GM19467 (cell line): ENCODE data around the gene FHIT.
A peak's percentile ranks its signal among the peaks of the same experiment; 100 is the strongest.

Experiments
- ATAC-seq: cut with Tn5 transposase; IDR thresholded peaks from one replicate; pipeline ENCODE4 v1.9.1; 2021; ENCODE audit warnings: mild to moderate bottlenecking, moderate library complexity; ENCODE audit not compliant: unreplicated experiment

The FHIT gene

DNA sequence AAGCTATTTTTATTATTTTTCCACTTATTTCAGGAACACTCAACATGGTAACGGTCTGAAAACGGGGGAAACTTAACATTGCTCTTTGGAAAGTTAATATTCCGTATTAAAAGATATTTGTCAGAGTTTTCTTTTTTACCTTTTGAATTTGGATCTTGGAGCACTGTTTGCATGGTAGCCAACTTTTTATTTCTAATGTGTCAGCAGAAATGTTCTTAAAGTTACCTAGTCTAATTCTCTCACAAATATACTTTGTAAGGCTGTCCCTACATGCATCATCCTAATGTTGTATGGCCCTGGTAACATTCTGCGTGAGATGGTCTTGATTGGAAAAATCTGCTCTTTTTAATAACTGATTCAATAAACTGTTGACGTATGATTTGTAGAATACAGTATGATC, 719.5 kb downstream of the FHIT start:
- ATAC-seq, result no peak

- ATAC-seq, result peak; percentile 68
Measured at GRCh38 chr3:60528651-60529050, 722.6 kb downstream of the FHIT start.

DNA sequence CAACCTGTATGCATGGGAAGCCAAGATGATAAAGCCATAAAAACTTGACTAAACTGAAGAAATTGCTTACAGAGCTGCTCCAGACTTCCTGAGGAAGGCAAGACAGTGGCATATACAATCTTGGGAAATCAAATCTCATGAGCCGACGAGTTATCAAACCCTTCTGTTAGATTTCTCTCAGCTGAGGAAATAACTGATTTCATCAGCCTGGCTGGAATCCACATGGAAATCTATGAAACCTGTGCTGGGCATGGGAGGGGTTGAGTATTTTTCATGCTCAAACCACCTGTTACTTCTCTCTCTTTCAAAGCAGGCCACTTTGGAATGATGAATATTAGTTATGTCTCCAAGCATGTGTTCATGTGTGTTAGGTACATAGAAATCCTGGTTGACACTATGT, 727.7 kb downstream of the FHIT start:
- no peak for ATAC-seq

- ATAC-seq, result no peak
Measured at GRCh38 chr3:60517134-60517533, 734.1 kb downstream of the FHIT start.

DNA sequence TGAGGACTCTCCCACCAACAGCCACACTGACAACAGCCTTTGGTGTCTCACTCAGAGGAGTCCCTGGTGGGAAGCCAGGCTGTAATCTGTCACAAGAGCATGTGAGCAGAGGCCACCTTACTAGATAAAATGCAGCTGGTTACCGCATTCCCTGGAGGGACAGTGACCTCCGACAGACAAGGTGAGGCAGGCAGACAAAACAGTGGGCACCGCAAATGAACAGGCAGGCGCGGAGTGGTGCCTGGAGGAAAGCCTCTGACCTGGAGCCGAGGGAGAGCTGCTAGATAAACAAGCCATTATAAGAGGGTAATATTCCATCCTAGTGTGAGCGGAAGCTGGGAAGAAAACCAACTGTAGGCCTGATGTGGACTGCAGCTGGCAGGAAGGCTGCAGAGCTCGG, 736.4 kb downstream of the FHIT start:
- no peak for ATAC-seq

DNA sequence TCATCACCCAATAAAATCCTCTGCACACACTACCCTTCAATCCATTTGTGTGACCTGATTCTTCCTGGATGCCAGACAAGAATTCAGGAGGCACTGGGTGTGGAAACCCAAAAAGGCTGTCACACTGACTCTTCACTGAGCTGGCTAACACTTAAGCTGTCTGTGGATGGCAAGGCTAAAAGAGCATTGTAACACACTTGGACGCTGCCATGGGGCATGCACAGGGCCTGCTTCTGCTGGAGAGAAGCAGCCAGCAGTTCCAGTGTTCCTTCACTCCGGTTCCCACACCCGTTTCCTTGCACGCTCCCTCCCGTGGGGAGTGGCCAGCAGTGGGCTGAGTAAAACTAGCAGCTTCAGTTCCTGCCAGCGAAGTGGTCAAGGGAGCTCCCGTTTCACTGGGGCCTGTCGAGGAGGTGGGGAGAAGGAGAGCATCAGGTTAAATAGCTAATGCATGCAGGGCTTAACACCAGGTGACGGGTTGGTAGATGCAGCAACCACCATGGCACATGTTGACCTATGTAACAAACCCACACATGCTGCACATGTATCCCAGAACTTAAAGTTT, 737.1 kb downstream of the FHIT start:
- no peak for ATAC-seq

DNA sequence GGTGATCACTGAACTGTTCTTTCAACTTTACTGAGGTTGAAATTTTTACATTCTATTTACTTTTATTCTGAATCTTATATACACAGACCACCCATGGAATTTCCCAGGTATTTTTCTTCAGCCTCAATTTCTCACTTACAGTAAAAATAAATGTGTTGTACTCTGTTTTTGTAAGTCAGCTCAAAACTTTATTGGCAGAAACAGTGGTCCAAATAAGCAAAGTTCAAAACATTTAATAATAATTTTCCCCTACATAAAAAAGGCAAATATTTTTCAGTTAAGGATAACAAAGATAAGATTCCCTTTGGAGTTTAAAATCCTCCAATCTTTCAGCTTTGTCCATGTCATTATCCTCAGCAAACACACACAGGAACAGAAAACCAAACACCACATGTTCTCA, 738.0 kb downstream of the FHIT start:
- no peak for ATAC-seq

DNA sequence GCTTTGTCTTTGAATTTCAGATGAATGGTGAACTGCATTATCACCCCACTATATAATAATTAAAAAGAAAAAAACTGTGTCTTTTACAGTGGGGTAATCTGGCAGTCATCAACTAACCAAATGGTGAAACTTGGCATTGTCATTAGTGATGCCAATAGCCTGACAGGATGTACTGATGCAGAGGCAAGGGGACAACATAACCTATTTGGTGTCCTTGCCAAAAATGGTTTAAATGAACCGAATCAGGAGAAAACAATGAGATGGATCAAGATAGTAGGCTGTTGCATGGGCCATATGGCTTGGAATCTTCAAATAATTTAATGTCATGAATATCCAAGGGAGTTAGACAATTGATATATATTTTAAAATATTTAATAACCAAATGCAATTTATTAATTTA, 738.7 kb downstream of the FHIT start:
- ATAC-seq, result no peak

- ATAC-seq, result no peak
Measured at GRCh38 chr3:60509471-60509870, 741.8 kb downstream of the FHIT start.

- no peak for ATAC-seq
Measured at GRCh38 chr3:60504827-60505457, 746.3 kb downstream of the FHIT start.

GRCh38 chr3:60501314-60501713, 749.9 kb downstream of the FHIT start:
- no peak for ATAC-seq

DNA sequence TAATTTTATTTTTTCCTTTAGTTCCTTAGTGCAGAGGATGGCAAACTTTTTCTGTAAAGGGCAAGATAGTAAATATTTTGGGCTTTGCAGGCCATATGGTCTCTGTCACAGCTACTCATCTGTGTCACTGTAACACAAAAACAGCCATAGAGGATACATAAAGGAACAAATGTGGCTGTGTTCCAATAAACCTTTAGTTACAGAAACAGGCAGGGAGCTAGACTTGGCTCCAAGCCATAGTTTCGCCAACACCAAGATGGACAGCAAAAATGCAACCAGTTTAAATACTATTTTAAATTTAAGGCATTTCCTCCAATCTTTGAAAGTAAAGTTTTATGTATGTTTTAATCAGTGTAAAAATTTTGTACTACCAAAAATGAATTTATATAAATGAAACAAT, 753.4 kb downstream of the FHIT start:
- no peak for ATAC-seq

DNA sequence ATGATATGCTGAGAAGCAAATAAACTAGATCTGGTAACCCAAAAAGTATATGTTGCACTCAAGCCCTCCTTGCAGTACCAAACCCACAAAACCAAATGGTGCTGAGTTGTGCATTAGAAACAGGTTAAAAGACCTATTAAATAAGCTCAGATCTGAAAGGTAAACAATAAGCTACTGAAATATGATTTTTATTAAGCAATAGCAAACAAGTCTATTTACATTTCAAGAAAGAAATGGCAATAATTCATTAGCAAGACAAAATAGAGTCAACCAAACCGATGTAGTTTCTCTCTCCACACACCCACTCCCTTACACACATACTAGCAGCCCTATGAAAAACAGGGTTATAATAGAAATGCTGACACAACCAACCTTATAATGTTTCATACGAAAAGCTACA, 760.3 kb downstream of the FHIT start:
- no peak for ATAC-seq

GRCh38 chr3:60475096-60475495, 776.2 kb downstream of the FHIT start:
- no peak for ATAC-seq

DNA sequence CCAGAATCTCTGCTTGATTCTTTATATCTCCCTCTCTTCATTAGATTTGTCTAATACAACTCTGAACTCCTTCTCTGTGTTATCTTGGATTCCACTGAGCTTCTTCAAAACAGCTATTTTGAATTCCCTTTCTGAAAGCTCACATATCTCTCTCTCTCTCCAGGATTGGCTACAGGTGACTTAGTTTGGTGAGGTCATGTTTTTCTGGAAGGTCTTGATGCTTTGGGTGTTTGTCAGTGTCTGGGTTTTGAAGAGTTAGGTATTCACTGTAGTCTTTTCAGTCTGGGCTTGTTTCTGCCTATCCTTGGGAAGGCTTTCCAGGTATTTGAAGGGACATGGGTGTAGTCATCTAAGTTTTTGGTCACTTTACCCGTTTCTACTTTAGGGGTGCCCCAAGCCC, 781.8 kb downstream of the FHIT start:
- ATAC-seq, result no peak

GRCh38 chr3:60463685-60464084, 787.6 kb downstream of the FHIT start:
- no peak for ATAC-seq

- ATAC-seq, result no peak
Measured at GRCh38 chr3:60461267-60461666, 790.0 kb downstream of the FHIT start.

DNA sequence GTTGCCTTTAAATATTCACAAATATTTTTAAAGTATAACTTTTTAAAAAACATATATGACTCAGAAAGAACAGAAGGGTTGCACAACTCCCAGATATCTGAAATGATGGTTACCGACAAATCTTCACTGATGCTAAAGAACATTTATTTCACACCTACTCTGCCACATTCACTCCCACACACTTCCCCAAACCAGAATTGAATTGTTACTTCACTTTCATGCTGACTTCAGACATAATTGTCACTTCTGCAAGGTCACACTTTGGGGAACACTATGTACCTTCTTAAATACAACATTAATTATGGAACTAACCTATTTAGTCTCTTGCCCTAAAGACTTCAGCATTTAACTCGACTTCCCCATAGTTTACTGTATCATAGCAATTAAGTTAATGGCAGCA, 795.1 kb downstream of the FHIT start:
- ATAC-seq, result no peak

DNA sequence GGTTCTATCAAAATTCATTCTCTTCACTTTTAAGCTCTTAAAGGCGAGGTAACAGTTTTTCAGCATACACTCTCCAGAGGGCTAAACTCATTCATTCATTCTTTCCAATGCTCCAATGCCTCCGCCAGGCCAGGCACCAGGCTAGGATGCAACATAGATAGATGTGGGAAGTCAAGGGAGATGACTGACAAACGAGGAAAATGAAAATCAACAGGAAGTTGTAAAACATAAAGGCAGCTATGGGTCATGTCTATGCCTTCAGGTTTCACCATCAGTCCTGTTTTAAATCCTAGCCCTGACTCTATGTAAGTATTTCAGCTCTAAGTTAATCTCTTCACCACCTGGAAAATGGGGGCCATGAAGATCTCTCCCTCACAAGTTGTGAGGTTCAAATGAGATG, 797.9 kb downstream of the FHIT start:
- no peak for ATAC-seq

DNA sequence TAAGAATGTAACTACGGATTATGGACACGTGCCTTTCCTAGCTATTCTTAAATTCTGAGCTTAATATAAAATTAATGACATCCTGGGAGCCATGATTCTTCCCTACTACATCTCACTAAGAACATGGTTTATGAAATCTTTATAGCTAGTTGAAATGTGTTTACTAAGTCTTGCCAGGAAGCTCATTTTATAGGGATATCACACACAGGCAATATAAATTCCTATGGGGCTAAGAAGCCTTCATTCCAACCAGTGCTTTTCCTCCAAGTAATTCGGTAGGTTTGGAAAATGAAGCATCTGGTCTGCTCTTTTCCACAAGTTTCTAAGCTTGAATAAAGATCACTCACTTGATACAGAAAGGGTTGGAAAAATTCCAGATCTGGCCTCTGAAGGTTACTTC, 802.6 kb downstream of the FHIT start:
- no peak for ATAC-seq

GRCh38 chr3:60445446-60445845, 805.8 kb downstream of the FHIT start:
- no peak for ATAC-seq

DNA sequence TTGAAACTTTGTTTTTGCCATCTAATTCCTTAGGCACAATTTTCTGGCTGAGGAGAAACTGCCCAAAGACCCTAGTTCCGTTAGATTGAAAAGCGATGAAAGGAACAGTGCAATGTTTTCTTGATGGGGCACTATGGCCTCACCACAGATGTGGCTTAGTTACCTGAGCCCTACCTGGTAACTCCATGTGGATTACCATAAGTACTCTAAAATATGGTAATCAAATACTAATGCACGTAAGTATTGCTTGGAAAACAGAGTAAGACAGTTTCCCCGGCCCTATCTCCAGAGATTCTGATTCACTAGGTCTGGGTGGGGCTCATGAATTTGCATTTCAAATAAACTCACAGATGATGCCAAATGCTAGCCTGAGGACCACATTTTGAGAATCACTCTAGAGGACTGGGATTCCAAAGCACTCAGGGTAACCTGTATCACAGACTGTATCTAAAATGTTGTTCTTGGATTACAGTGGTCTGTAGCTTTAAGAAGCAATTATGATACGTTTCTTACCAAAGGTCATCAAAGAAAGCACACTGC, 806.3 kb downstream of the FHIT start:
- ATAC-seq, result no peak

DNA sequence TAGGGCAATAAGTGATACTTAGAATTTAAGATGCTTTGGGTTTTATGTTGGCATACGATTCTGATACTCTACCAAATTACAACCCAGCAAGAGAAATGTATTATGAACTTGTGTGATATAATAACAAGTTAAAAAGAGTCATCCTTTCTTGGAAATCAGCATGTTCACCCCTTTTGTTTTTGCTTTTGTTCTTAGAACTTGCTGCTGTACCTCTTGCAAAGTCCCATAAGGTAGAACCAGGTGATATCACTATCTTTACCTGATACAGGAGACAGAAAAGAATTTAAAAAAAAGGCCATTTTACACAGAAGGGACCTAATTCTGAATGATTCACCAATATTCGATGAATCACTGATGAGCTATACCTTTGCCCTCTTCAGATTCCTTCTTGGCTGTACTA, 810.4 kb downstream of the FHIT start:
- ATAC-seq, result no peak
